ENCODE data around the gene COL4A1.

The COL4A1 gene

DNA sequence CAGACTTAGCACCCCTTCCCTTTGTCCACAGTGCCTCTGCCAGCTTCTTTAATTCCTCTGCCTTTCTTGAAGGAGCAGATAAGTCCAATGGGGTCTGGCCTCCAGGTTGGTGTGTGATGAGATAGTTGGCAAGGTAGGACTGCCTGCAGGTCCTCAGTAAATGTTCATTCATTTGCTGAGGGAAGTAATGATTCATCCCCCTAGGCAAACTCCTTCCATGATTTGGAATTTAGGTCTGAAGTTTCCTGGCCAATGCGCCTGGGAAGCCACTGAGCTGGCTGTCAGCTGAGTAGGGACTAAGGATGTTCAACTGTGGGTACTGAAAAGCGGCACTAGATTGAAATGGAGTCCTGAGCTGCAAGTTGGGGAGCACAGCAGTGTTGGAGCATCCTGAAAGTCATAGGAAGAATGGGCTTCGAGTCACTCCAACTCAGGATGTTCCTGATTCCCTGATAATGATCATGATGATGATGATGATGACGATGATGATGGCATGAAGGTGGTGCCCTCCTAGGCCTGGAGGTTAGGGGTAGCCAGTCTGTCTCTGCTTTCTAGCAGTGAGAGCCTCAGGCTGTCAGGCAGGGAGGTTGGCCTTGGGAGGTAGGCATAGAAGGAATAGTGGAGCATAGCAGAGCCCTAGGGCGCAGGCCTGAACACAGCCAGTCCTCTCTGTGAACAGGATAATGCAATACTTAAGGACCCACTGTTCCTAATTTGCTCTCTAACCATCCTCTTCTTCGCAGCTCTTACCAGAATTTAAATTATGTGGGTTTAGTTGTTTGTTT lies 44.9 kb upstream of the COL4A1 start:
- TF ChIP-seq, protein P1, sequence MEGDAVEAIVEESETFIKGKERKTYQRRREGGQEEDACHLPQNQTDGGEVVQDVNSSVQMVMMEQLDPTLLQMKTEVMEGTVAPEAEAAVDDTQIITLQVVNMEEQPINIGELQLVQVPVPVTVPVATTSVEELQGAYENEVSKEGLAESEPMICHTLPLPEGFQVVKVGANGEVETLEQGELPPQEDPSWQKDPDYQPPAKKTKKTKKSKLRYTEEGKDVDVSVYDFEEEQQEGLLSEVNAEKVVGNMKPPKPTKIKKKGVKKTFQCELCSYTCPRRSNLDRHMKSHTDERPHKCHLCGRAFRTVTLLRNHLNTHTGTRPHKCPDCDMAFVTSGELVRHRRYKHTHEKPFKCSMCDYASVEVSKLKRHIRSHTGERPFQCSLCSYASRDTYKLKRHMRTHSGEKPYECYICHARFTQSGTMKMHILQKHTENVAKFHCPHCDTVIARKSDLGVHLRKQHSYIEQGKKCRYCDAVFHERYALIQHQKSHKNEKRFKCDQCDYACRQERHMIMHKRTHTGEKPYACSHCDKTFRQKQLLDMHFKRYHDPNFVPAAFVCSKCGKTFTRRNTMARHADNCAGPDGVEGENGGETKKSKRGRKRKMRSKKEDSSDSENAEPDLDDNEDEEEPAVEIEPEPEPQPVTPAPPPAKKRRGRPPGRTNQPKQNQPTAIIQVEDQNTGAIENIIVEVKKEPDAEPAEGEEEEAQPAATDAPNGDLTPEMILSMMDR (IDR thresholded peaks at IDR 0.05; ENCODE audit: insufficient read depth, low read depth, low read length, missing control alignments) = no peak
- no peak overlapping the region for H3K4me3 ChIP-seq (ENCODE audit: low read length)
- DNase-seq (ENCODE audit: low read depth) = peak; percentile 22

DNA sequence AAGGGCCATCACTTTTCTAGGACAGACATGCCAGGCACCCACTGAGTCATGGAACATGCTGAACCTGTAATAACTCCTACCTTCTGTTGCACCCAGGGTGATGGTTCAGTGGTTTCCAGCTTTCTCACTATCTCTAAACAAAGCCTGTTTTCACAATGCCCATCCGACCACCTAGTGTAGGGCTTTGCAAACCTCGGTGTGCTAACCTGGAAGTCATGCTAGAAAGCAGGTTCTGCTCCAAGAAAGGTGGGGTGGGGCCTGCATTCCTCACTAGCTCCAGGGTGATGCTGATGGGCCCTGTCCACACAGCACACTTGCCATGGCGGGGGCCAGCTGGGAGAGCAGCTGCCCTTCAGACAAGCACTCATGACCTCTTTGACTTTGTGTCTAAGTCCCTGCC lies 43.6 kb upstream of the COL4A1 start:
- DNase-seq (ENCODE audit: low read depth) = no peak
- no peak overlapping the region for H3K4me3 ChIP-seq (ENCODE audit: low read length)

DNA sequence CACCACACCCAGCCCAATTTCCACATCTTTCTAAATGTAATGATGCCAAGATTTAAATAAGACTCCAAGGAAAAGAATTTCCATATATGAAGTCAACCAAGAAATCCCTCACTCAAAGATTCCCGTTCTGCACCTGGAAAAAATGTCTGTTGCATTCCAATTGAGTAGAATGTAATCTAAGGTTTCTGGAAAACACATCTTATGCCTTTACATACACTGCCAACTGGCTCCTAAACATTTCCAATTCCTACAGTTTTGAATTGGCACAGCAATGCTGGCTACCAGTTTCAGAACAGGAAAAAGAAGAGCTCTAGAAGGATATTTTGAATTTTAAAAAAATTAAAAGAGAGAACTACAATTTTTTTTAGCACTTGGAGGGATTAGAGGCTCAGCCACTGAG lies 43.1 kb upstream of the COL4A1 start:
- H3K4me3 ChIP-seq (ENCODE audit: low read length) = no peak overlapping the region
- TF ChIP-seq, protein P1 (IDR thresholded peaks at IDR 0.05; ENCODE audit: insufficient read depth, low read depth, low read length, missing control alignments) = no peak
- DNase-seq (ENCODE audit: low read depth) = no peak

More for the DNA sequence above, 43.6 kb upstream of the COL4A1 start:
- TF ChIP-seq, protein P1 (IDR thresholded peaks at IDR 0.05; ENCODE audit: insufficient read depth, low read depth, low read length, missing control alignments) = no peak

DNA sequence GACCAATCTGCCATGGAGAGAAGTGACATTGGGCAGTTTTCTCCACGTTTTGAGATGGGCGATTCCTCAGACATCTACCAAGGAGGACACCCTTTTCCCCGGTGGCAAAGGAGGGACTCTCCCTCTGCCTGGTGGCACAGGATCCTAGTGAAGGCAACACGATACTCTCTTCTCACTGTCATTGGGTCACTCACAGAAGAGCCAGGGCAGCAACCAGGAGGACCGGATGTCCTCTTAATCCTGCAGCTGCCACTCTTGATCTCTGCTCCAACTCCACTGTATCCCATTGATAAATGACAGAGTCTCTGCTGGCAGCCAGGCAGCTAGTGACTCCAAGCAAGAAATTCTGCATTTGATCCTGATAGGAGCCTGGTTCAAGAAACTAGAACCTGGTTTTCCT lies 42.3 kb upstream of the COL4A1 start:
- no peak overlapping the region for H3K4me3 ChIP-seq (ENCODE audit: low read length)
- TF ChIP-seq, protein P1 (IDR thresholded peaks at IDR 0.05; ENCODE audit: insufficient read depth, low read depth, low read length, missing control alignments) = no peak
- DNase-seq (ENCODE audit: low read depth) = no peak

DNA sequence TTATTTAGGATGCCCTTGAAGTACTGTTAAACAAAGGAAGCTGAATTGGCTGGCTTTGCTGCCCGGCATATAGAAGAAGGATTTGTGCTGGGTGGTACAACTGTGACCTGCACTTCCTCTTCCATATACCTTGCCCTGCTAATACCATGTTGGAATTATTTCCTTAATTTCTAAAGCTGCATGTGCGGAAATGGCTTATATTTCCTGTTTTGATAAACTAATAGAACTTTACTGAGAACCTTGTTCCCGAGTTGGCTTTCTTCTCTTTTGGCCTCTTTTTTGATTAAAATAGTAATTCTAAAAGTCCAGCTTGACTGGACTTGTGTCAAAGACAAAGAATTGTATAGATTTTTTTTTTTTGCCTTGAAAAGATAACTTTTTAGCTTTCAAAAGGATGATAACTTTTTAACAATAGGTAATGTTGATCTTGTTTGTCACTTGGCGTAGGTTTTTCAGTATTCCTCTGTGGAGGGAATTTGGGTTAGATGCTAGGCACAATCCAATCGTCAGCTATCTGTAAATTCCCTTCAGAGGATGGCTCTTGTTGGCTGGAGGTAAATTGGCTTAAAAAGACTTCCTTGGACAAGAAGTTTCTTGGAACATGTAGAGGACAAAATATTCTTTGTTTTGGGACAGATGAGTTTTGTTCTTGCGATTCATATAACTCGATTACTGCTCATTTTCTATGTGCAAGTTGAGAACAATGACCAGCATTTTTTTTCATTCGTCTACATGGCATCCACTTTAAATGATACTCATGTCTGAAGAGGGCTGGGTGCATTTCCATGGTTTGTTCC lies 41.5 kb upstream of the COL4A1 start:
- DNase-seq (ENCODE audit: low read depth) = no peak
- H3K4me3 ChIP-seq (ENCODE audit: low read length) = no peak overlapping the region
- TF ChIP-seq, protein P1 (IDR thresholded peaks at IDR 0.05; ENCODE audit: insufficient read depth, low read depth, low read length, missing control alignments) = no peak

DNA sequence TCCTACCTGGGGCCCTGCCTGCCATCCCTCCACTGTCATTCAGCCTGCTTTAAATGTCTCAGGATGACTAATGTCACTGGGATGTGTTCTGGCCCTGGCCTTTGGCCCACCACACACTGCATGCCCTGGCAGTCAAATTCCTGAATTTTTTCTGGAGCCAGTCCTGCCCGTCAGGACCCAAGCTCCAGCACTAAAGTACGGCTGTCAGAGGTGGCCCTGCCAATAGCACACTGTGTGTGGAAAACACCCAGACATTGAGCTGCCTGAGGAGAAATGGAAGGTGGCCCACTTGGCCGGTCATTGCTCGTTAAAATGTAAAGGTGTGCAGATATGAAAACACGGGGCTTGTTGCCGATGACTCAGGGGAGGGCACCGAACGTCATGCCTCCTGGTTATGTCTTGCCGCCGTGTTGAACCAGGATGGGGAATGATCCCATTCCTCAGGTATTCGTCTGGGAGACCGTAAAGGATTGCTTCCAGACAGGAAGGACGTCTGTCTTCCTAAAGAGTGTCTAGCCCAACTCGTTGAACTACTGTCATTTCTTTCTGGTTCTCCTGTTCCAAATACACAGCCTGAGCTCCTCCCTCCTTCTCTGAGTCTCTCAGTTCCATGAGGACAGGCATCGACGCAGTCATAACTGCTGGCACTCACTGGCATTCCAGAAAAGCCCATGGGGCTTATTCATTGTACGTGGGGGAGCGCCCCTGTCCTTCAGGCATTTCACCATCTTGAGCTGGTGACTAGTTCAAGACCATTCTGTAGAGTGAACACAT lies 40.8 kb upstream of the COL4A1 start:
- TF ChIP-seq, protein P1 (IDR thresholded peaks at IDR 0.05; ENCODE audit: insufficient read depth, low read depth, low read length, missing control alignments) = no peak
- no peak overlapping the region for H3K4me3 ChIP-seq (ENCODE audit: low read length)
- DNase-seq (ENCODE audit: low read depth) = peak; percentile 100

All from epithelial cell of esophagus (primary cell).